GM21360 (cell line): Measurements from ENCODE around the gene FAM234B.

Experiments used
- ATAC-seq: cut with Tn5 transposase; IDR thresholded peaks from one replicate; pipeline ENCODE4 v1.9.1; 2021; ENCODE audit warnings: mild to moderate bottlenecking, moderate library complexity; ENCODE audit not compliant: unreplicated experiment

Gene FAM234B, protein sequence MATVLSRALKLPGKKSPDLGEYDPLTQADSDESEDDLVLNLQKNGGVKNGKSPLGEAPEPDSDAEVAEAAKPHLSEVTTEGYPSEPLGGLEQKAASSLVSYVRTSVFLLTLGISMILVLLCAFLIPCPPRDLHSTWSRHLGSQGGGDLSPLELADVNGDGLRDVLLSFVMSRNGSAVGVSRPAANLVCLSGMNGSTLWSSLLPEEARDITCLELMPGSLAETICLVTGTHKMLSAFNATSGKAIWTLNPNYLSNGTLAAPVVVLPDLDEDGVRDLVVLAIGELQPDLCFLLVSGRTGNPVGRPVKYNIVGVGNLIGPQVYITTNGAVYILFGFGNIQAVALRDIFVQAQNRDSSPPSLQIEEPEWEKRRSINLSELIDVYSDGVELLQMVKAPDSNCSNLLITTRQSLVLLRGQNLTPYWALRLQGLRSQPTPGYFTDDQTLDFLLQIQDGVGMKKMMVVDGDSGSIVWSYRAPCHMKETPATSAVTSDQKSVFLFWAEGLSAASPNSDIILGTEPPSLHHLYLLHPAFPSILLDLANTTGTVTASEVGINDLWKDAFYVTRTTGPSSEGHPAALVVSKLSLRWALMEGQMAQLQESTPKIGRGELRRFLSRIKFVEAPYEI

GRCh38 chr12:13044002-13044905 is at the start of gene FAM234B:
TSS of gene FAM234B (plus strand) at chr12:13044381. CDS start at chr12:13044404, 23 bp downstream.
- peak; percentile 86 for ATAC-seq

- ATAC-seq: no peak
Observed at GRCh38 chr12:12995088-12995487, 49.1 kb upstream of the FAM234B start.

- no peak for ATAC-seq
Observed at GRCh38 chr12:12996209-12996608, 48.0 kb upstream of the FAM234B start.

- ATAC-seq: no peak
Observed at GRCh38 chr12:12997156-12997555, 47.0 kb upstream of the FAM234B start.

GRCh38 chr12:12997734-12998133 is 46.4 kb upstream of the FAM234B start:
- ATAC-seq: no peak

DNA sequence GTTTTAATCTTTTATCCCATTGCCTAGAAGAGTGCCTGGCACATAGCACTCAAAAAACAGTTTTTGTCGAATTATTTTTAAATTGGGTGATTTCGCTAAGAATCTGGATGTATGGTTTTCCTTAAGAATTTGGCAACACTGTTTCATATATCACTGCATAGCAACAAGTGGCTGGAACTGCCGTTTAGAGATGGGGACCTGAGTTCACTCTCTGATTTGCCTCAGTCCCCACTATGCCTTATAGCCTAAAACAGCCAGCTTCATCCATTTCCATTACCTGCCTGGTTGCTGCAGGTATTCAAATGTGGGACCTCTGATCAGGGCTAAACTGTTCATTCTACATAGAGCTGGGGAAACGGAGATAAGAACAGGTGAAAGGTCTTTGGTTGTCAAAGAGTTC is 45.9 kb upstream of the FAM234B start:
- no peak for ATAC-seq

GRCh38 chr12:12999271-12999958 is 44.8 kb upstream of the FAM234B start:
- ATAC-seq: no peak

GRCh38 chr12:12999959-13000615 is 44.1 kb upstream of the FAM234B start, which contains the start of gene HEBP1:
TSS of gene HEBP1 (minus strand) at chr12:13000265. CDS start at chr12:13000114, 151 bp downstream.
- peak; percentile 83 for ATAC-seq

- peak; percentile 24 for ATAC-seq
Observed at GRCh38 chr12:13000616-13000924, 43.6 kb upstream of the FAM234B start.

- ATAC-seq: no peak
Observed at GRCh38 chr12:13000925-13001774, 43.0 kb upstream of the FAM234B start.

GRCh38 chr12:13001775-13002040 is 42.5 kb upstream of the FAM234B start:
- ATAC-seq: no peak

- no peak for ATAC-seq
Observed at GRCh38 chr12:13002301-13003097, 41.7 kb upstream of the FAM234B start.

DNA sequence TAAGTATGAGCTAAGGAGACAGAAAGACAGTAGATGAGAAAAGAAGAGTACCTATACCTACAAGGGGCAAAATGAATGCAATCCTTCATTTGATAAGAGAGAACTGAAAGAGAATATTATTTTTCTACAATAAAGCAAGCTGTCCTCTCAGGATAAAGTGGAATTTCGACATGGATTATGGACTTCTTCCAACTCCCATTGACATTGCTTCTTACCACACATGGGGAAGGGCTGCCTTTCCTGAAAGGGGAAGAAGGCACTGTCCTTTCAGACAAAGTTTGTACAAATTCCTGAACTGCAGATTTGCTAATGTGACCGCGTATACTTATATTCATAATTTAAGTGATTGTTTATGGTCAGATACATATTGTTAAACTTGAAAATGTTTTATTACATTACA is 39.8 kb upstream of the FAM234B start:
- ATAC-seq: no peak

GRCh38 chr12:13004986-13005385 is 39.2 kb upstream of the FAM234B start:
- no peak for ATAC-seq

DNA sequence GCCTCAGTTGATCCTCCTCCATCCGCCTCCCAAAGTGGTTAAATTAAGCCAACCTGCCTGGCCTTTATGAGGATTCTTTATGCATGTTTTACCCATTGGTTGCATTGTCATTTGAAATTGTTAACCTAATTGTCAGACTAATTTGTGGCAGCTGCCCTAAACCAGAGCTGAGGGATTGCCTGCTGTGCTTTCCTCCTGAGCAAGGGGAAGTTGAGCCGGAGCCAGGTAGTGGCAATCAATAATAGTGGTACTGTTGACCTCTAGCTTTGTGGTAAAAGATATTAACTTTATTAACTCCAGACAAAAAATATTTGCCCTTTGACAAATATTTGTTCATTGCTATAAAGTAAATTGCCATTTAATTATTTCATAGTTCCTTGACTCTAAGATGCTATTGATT is 38.5 kb upstream of the FAM234B start:
- ATAC-seq: no peak

DNA sequence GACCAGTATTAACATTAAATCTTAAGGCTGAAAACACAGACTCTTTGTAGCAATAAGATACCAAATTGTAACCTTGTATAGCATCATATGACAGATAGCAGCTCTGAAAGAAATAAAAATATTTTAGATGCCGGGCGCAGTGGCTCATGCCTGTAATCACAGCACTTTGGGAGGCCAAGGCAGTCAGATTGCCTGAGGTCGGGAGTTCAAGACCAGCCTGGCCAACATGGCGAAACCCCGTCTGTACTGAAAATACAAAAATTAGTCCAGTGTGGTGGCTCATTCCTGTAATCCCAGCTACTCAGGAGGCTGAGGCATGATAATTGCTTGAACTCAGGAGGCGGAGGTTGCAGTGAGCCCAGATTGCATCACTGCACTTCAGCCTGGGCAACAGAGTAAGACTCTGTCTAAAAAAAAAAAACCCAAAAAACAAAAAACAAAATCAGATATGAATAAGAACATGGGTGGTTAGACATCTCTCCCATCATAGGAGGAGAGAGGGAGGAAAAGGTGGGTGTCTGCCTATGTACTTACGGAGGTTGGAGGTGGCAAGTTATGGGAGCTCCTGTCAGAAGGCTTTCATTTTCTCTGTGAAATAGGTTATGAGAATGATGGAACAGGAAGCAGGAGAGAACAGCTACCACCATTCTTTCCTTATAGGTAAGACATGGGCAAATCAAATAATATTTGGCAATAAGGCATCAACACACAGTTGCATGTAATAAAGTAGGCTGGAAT is 36.5 kb upstream of the FAM234B start:
- ATAC-seq: no peak

- ATAC-seq: no peak
Observed at GRCh38 chr12:13008741-13009380, 35.3 kb upstream of the FAM234B start.

- no peak for ATAC-seq
Observed at GRCh38 chr12:13011098-13011497, 33.1 kb upstream of the FAM234B start.
